Endothelial cell of umbilical vein (primary cell): Measurements from ENCODE around the gene KAT8. TPM values are rescaled to one million over a fixed set of nuclear protein-coding genes. Genes with fewer than 3 reads are reported as not detected.

Experiments used
- BruUV-seq: library from RNA; stranded (reverse); fragments of 400-500 nt; replicated peaks from 2 replicates; lab custom pipeline; 2021; lab: Mats Ljungman, UMichigan
- CTCF ChIA-PET: fragments of 300-600, 350-600 bp; sonication (Branson Sonifier 250); formaldehyde crosslinking; loops from one replicate; lab custom pipeline; 2021; ENCODE audit warnings: antibody characterized with exemption, inconsistent platforms; lab: Charles Lee
- POLR2A ChIA-PET: fragments of 300-600, 350-600 bp; sonication (Branson Sonifier 250); formaldehyde crosslinking; loops from one replicate; lab custom pipeline; 2021; ENCODE audit warnings: antibody characterized with exemption, inconsistent platforms; lab: Charles Lee
- DNase-seq: peaks from one replicate; pipeline ENCODE4 v3.0.0-alpha.2; 2011; ENCODE audit warnings: low read depth, low spot score
- FAIRE-seq: peaks from 2 replicates; lab custom pipeline; 2011; peaks lifted over from hg19 to GRCh38; lab: Jason Lieb, UNC
- H2AFZ ChIP-seq: 2 replicates; pipeline ENCODE4 v1.6.0; 2012; ENCODE audit warnings: low read depth, low read length, control low read depth, inconsistent platforms
- H3K27ac ChIP-seq: 2 replicates; pipeline ENCODE4 v1.5.1; 2011; ENCODE audit warnings: low read depth, mild to moderate bottlenecking, control low read depth, low read length, moderate library complexity; ENCODE audit not compliant: insufficient read depth
- H3K27me3 ChIP-seq, 2 experiments: 2 replicates each; pipeline versions ENCODE4 v1.6.0 to v1.6.1; 2011; ENCODE audit warnings: low read length in 2 of 2, mixed read lengths in 1 of 2; ENCODE audit not compliant: control insufficient read depth in 2 of 2, insufficient read depth in 2 of 2
- H3K36me3 ChIP-seq, 2 experiments: 2 replicates in 1 of 2; 3 replicates in 1 of 2; pipeline ENCODE4 v1.5.1; 2011; ENCODE audit warnings: low read length in 2 of 2, mild to moderate bottlenecking in 1 of 2, moderate library complexity in 1 of 2; ENCODE audit not compliant: control insufficient read depth in 2 of 2, insufficient read depth in 2 of 2; ENCODE audit errors: extremely low read depth in 1 of 2
- H3K4me1 ChIP-seq: 3 replicates; pipeline ENCODE4 v1.5.1; 2011; ENCODE audit warnings: mild to moderate bottlenecking, low read length; ENCODE audit not compliant: control insufficient read depth, insufficient read depth; ENCODE audit errors: extremely low read depth
- H3K4me2 ChIP-seq: 2 replicates; pipeline ENCODE4 v1.6.1; 2011; ENCODE audit warnings: low read length, control low read depth, mixed read lengths; ENCODE audit not compliant: insufficient read depth
- H3K4me3 ChIP-seq, 3 experiments: fragments of 200-600 bp in 1 of 3; sonication (generic), shearing (Covaris generic) in 1 of 3; replicated peaks in 1 of 3; 2 replicates each; pipeline ENCODE4 v1.5.1; 2011 to 2016; ENCODE audit warnings: control low read depth in 3 of 3, low read length in 3 of 3, mild to moderate bottlenecking in 2 of 3, inconsistent platforms in 1 of 3, low read depth in 1 of 3, moderate library complexity in 1 of 3; ENCODE audit not compliant: insufficient read depth in 1 of 3
- H3K79me2 ChIP-seq: 2 replicates; pipeline ENCODE4 v1.6.0; 2012; ENCODE audit warnings: low read length, inconsistent platforms; ENCODE audit not compliant: control insufficient read depth, insufficient read depth
- H3K9ac ChIP-seq: replicated peaks from 2 replicates; pipeline ENCODE3; 2011; ENCODE audit warnings: low read length, control low read depth; ENCODE audit not compliant: insufficient read depth; ENCODE audit errors: extremely low read depth
- H3K9me1 ChIP-seq: replicated peaks from 3 replicates; pipeline ENCODE4 v1.6.0; 2011; ENCODE audit warnings: mild to moderate bottlenecking, low read length; ENCODE audit not compliant: control insufficient read depth, insufficient read depth; ENCODE audit errors: extremely low read depth
- H3K9me3 ChIP-seq: replicated peaks from 2 replicates; pipeline ENCODE4 v1.5.1; 2012; ENCODE audit warnings: low read length, inconsistent platforms; ENCODE audit not compliant: control insufficient read depth, insufficient read depth
- H4K20me1 ChIP-seq: replicated peaks from 2 replicates; pipeline ENCODE3; 2011; ENCODE audit warnings: mild to moderate bottlenecking, low read length; ENCODE audit not compliant: control insufficient read depth, insufficient read depth; ENCODE audit errors: extremely low read depth
- CTCF ChIP-seq, 2 donors: IDR thresholded peaks; 1 replicate in 1 of 2; 2 replicates in 1 of 2; pipeline ENCODE4 v1.5.1; 2011; ENCODE audit warnings: low read length in 2 of 2, mild to moderate bottlenecking in 2 of 2, moderate library complexity in 2 of 2, control low read depth in 1 of 2, inconsistent platforms in 1 of 2, low read depth in 1 of 2; ENCODE audit not compliant: insufficient read depth in 1 of 2; ENCODE audit errors: extremely low read depth in 1 of 2
- EZH2 ChIP-seq: IDR thresholded peaks from 2 replicates; pipeline ENCODE4 v1.6.1; 2012; ENCODE audit warnings: borderline replicate concordance, low read depth, mild to moderate bottlenecking, moderate library complexity, low read length, inconsistent platforms; ENCODE audit not compliant: severe bottlenecking
- FOS ChIP-seq: IDR thresholded peaks from 2 replicates; pipeline ENCODE4 v1.6.1; 2011; ENCODE audit warnings: mild to moderate bottlenecking, low read length, moderate library complexity, borderline replicate concordance; ENCODE audit not compliant: insufficient read depth
- GATA2 ChIP-seq: IDR thresholded peaks from 2 replicates; pipeline ENCODE4 v1.7.0; 2011; ENCODE audit warnings: low read depth, mild to moderate bottlenecking, moderate library complexity, mixed read lengths, low read length; ENCODE audit not compliant: insufficient read length, insufficient read depth
- JUN ChIP-seq: IDR thresholded peaks from 2 replicates; pipeline ENCODE4 v1.6.1; 2011; ENCODE audit warnings: borderline replicate concordance, low read depth; ENCODE audit not compliant: insufficient read length, insufficient read depth
- MYC ChIP-seq: IDR thresholded peaks from one replicate; pipeline ENCODE4 v1.6.1; 2011; ENCODE audit warnings: mild to moderate bottlenecking, low read depth, low read length
- POLR2A ChIP-seq: IDR thresholded peaks from 2 replicates; pipeline ENCODE4 v1.6.1; 2012; ENCODE audit warnings: low read depth, mild to moderate bottlenecking, control low read depth, low read length
- POLR2AphosphoS5 ChIP-seq: IDR thresholded peaks from 2 replicates; pipeline ENCODE4 v1.6.1; 2012; ENCODE audit warnings: low read depth, mild to moderate bottlenecking, control low read depth, low read length, moderate library complexity; ENCODE audit not compliant: insufficient read depth
- dilution Hi-C: fragments of 300-500 bp; cut with MboI; formaldehyde crosslinking; loops from one replicate; pipeline ENCODE4 v1.15.0; 2019; ENCODE audit warnings: low sequenced_read_pairs; ENCODE audit not compliant: extremely low pct_ligation_motif_present
- intact Hi-C: fragments of 100-400 bp; cut with micrococcal nuclease; formaldehyde crosslinking; loops from one replicate; pipeline ENCODE4 v1.10.0; 2022
- polyA plus RNA-seq, 4 experiments: library from polyadenylated mRNA; depleted of rRNA in 3 of 4; stranded (reverse) in 3 of 4; unstranded in 1 of 4; fragments of >200 nt; gene quantifications; 2 replicates each; pipeline versions ENCODE4 v1.2.1 to v1.2.3, GENCODE V29; 2011 to 2012; ENCODE audit warnings: missing spikeins in 1 of 4
- total RNA-seq: library from RNA; stranded (reverse); gene quantifications from 2 replicates; pipeline ENCODE4 v1.2.3, GENCODE V29; 2021
- TF ChIP-seq, protein P1 (sequence below): IDR thresholded peaks from 2 replicates; pipeline ENCODE4 v1.6.1; 2011; ENCODE audit not compliant: insufficient read depth, insufficient read length

KAT8 gene
- total and polyA plus RNA-seq, 2 donors (not counting 3 experiments of a cell fraction or from before 2014, with no cell fraction given) = 30.7 to 42.8 TPM

GRCh38 chr16:31108794-31109558 lies 8.5 kb upstream of the KAT8 start:
- Histone ChIP-seq H3K9me1 (no peaks in the 10 kb centered on the region), H3K9me3 (no peaks in the 10 kb centered on the region), H3K4me3 (peak overlapping the region; percentile 63 to 98 (median 66)), H4K20me1 (no peaks in the 10 kb centered on the region), H3K79me2 (peaks cover 11% of the 10 kb centered on the region), H3K27ac (peak overlapping the region; percentile 53), H3K36me3 (peaks cover 10 to 31% of the 10 kb centered on the region in 2 experiments), H2AFZ (peak overlapping the region; percentile 100), H3K4me2 (peak overlapping the region; percentile 95), H3K27me3 (no peaks in the 10 kb centered on the region), H3K4me1 (peaks cover 12% of the 10 kb centered on the region), H3K9ac (peak overlapping the region; percentile 66)
- ChIA-PET CTCF (interaction anchor here (1.7 kb wide), 1 partner anchor 33 kb away, joined by 5 read pairs; no protein-coding TSS in a partner anchor), POLR2A (no interaction called here)
- BruUV-seq = TSS peak; percentile 52
- DNase-seq (no peak), FAIRE-seq (no peak)
- TF ChIP-seq JUN = no peak
- no peak for TF ChIP-seq CTCF (IDR thresholded peaks at IDR 0.05; ENCODE audit: extremely low read depth in 1 of 2, insufficient read depth in 1 of 2, low read depth in 1 of 2, low read length in 2 of 2)
- no peak for TF ChIP-seq POLR2AphosphoS5
- TF ChIP-seq POLR2A = no peak
- no peak for TF ChIP-seq GATA2
- no peak for TF ChIP-seq FOS
- TF ChIP-seq MYC = no peak
- TF ChIP-seq EZH2 = no peak
- TF ChIP-seq, protein P1, sequence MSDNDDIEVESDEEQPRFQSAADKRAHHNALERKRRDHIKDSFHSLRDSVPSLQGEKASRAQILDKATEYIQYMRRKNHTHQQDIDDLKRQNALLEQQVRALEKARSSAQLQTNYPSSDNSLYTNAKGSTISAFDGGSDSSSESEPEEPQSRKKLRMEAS = no peak
- intact Hi-C loops = loop anchor here (2.0 to 5.0 kb wide), 3 partner anchors 14 to 72 kb away; partner anchors contain the start of genes FUS and VKORC1
- dilution Hi-C loops = no loop called here
